Smooth muscle cell (in vitro differentiated cells): ENCODE measurements around the gene TSPAN5. TPM values are rescaled to one million over a fixed set of nuclear protein-coding genes. Genes with fewer than 3 reads are reported as not detected.

Source experiments
- DNase-seq: peaks from one replicate; lab custom pipeline; 2025; ENCODE audit not compliant: unreplicated experiment; lab: John Stamatoyannopoulos, UW
- H2AFZ ChIP-seq: fragments of 200-600 bp; sonication (generic); 2 replicates; pipeline ENCODE4 v1.6.0; 2016; ENCODE audit warnings: antibody characterized with exemption, low read depth, mild to moderate bottlenecking
- H3F3A ChIP-seq: fragments of 200-600 bp; sonication (generic); 2 replicates; pipeline ENCODE4 v1.6.0; 2017; ENCODE audit warnings: antibody characterized with exemption, low read depth
- H3K27ac ChIP-seq: fragments of 200-600 bp; sonication (generic); 2 replicates; pipeline ENCODE4 v1.5.1; 2016; ENCODE audit warnings: low read depth, mild to moderate bottlenecking
- H3K27me3 ChIP-seq: fragments of 200-600 bp; sonication (generic); 2 replicates; pipeline ENCODE4 v1.6.1; 2016; ENCODE audit warnings: low read depth, mild to moderate bottlenecking
- H3K36me3 ChIP-seq: fragments of 200-600 bp; sonication (generic); 2 replicates; pipeline ENCODE4 v1.5.1; 2016; ENCODE audit warnings: low read depth
- H3K4me1 ChIP-seq: fragments of 200-600 bp; sonication (generic); 2 replicates; pipeline ENCODE4 v1.5.1; 2016; ENCODE audit warnings: low read depth
- H3K4me2 ChIP-seq: fragments of 200-600 bp; sonication (generic); 2 replicates; pipeline ENCODE4 v1.6.0; 2016; ENCODE audit warnings: mild to moderate bottlenecking
- H3K4me3 ChIP-seq: fragments of 200-600 bp; sonication (generic); 2 replicates; pipeline ENCODE4 v1.5.1; 2016; ENCODE audit warnings: mild to moderate bottlenecking
- H3K79me2 ChIP-seq: fragments of 200-600 bp; sonication (generic); 2 replicates; pipeline ENCODE4 v1.6.0; 2016; ENCODE audit warnings: low read depth, mild to moderate bottlenecking
- H3K9ac ChIP-seq: fragments of 200-600 bp; sonication (generic); 2 replicates; pipeline ENCODE4 v1.6.0; 2016; ENCODE audit warnings: low read depth
- H3K9me3 ChIP-seq: fragments of 200-600 bp; sonication (generic); replicated peaks from 2 replicates; pipeline ENCODE4 v1.5.1; 2016; ENCODE audit warnings: low read depth
- H4K20me1 ChIP-seq: fragments of 200-600 bp; sonication (generic); 2 replicates; pipeline ENCODE4 v1.6.0; 2016; ENCODE audit warnings: low read depth
- WGBS: methylation state at CpG from one replicate; pipeline ENCODE4 v1.1.7; 2016; ENCODE audit warnings: low lambda C conversion rate; 5-methylcytosine and 5-hydroxymethylcytosine counted together
- polyA plus RNA-seq: library from polyadenylated mRNA; unstranded; fragments of >200 nt; fragmentation: Nextera tagmentation; extraction: Ambion mirVana; gene quantifications from 2 replicates; pipeline ENCODE4 v1.2.1, GENCODE V29; 2016
- total RNA-seq: library from RNA; depleted of rRNA; stranded (reverse); fragments of >200 nt; gene quantifications from 2 replicates; pipeline ENCODE4 v1.2.3, GENCODE V29; 2014
- TF ChIP-seq, protein P1 (sequence below): fragments of 200-600 bp; sonication (generic); IDR thresholded peaks from 2 replicates; pipeline ENCODE4 v1.5.1; 2017; ENCODE audit warnings: borderline replicate concordance, mild to moderate bottlenecking, antibody characterized with exemption; ENCODE audit not compliant: insufficient read depth, poor library complexity, severe bottlenecking

TSPAN5 gene
- total and polyA plus RNA-seq, 2 experiments from 2014 or later: 28.3 to 35.8 TPM

DNA sequence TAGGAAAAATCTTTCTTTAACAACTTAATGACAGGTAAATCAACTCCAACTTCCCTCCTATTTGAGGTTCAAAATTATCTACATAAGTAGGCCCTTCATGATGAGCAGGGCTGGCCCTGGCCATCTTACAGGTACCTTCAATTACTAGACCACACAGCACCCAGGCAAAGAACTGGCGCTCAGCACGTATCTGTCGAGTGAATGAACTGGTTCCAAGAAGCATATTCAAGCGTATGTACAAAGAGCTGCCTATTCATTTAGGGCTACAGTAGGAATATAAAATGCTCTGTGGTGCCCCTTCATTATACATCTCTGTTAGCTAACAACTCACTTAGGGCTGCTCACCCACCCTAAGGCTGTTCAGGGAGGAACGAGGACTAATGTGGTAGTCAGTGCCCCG, 48.0 kb downstream of the TSPAN5 start:
- Histone ChIP-seq H3K79me2 (peaks cover 87% of the 10 kb centered on the region), H3K27ac (peak overlapping the region; percentile 51), H3K4me2 (peak overlapping the region; percentile 60), H4K20me1 (no peaks in the 10 kb centered on the region), H3K4me3 (no peak overlapping the region), H3F3A (peaks cover 17% of the 10 kb centered on the region), H3K36me3 (no peaks in the 10 kb centered on the region), H3K4me1 (peaks cover 50% of the 10 kb centered on the region), H2AFZ (no peak overlapping the region), H3K9ac (no peak overlapping the region), H3K27me3 (no peaks in the 10 kb centered on the region), H3K9me3 (no peaks in the 10 kb centered on the region)
- no peak for DNase-seq
- WGBS: 93% methylated on average over 6 of the region's 6 CpGs
- TF ChIP-seq, protein P1, sequence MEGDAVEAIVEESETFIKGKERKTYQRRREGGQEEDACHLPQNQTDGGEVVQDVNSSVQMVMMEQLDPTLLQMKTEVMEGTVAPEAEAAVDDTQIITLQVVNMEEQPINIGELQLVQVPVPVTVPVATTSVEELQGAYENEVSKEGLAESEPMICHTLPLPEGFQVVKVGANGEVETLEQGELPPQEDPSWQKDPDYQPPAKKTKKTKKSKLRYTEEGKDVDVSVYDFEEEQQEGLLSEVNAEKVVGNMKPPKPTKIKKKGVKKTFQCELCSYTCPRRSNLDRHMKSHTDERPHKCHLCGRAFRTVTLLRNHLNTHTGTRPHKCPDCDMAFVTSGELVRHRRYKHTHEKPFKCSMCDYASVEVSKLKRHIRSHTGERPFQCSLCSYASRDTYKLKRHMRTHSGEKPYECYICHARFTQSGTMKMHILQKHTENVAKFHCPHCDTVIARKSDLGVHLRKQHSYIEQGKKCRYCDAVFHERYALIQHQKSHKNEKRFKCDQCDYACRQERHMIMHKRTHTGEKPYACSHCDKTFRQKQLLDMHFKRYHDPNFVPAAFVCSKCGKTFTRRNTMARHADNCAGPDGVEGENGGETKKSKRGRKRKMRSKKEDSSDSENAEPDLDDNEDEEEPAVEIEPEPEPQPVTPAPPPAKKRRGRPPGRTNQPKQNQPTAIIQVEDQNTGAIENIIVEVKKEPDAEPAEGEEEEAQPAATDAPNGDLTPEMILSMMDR: no peak

DNA sequence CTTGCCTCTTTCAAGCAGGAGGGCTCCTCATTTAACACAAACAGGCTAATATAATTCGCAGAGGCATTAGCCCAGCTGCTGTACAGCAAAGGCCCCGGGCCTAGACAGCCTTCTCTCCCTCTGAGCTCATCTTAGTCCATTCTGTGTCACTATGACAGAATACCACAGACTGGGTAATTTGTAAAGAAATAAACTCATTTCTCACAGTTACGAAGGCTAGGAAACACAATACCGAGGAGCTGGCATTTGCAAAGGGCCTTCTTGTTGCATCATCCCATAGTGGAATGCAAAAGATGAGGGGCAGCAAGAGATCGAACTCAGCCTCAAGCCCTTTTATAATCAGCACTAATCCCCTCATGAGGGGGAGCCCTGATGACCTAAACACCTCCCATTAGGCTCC, 48.5 kb downstream of the TSPAN5 start:
- Histone ChIP-seq H3K9ac (peak overlapping the region; percentile 32), H3K4me1 (peaks cover 50% of the 10 kb centered on the region), H4K20me1 (no peaks in the 10 kb centered on the region), H3K79me2 (peaks cover 87% of the 10 kb centered on the region), H3F3A (peaks cover 22% of the 10 kb centered on the region), H3K4me2 (peak overlapping the region; percentile 60), H3K27ac (peak overlapping the region; percentile 51), H3K27me3 (no peaks in the 10 kb centered on the region), H3K4me3 (no peak overlapping the region), H3K36me3 (no peaks in the 10 kb centered on the region), H2AFZ (no peak overlapping the region), H3K9me3 (no peaks in the 10 kb centered on the region)
- WGBS: 36% methylated on average over 5 of the region's 5 CpGs
- DNase-seq: no peak
- TF ChIP-seq, protein P1: no peak

DNA sequence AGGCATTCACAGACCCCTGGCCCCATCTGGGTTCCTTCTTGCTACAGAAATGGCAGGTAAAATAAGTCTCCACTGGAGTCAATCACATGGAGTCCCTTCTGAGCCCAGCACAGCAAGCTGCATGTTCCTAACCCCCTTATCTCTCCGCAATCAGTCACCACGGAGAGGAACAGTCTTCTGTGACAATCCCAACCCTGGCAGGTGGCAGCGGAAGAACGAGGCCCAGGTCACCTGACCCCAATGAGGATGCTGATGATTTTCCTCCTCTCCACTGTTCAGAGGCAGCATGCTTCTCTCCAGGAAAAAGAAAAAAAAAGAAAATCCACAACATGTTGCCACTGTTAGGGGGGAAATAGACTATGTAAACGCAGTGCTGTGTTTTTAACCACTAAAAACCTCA, 50.1 kb downstream of the TSPAN5 start:
- H3K4me2 ChIP-seq: no peak overlapping the region
- no peak overlapping the region for H3K4me3 ChIP-seq
- no peak for DNase-seq
- no peaks in the 10 kb centered on the region for H4K20me1 ChIP-seq
- no peaks in the 10 kb centered on the region for H3K36me3 ChIP-seq
- H3K79me2 ChIP-seq: peaks cover 87% of the 10 kb centered on the region
- peaks cover 51% of the 10 kb centered on the region for H3K4me1 ChIP-seq
- H3K9me3 ChIP-seq: no peaks in the 10 kb centered on the region
- 57% methylated on average over 5 of the region's 5 CpGs for WGBS
- peaks cover 18% of the 10 kb centered on the region for H3F3A ChIP-seq
- no peak overlapping the region for H3K27ac ChIP-seq
- TF ChIP-seq, protein P1: no peak
- no peak overlapping the region for H3K9ac ChIP-seq
- no peaks in the 10 kb centered on the region for H3K27me3 ChIP-seq
- H2AFZ ChIP-seq: no peak overlapping the region

DNA sequence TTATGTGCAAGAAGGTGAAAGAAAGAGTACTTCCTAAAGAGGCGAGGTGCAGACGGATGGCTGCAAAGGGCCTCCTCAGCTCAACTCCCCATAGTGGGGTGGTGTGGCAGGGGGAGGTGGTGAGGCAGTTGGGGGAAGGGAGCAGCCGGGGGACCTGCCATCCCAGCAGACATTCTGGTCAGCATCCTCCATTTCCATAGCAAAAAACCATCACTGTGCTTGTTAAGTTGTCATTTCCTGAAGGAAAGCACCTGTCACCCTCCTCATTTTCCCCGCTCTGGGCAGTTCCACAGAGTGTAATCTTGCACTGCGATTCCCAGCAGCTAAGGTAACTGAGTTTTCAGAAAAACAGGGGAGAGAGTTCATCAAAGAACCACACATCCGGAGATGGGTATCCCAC, 51.5 kb downstream of the TSPAN5 start:
- Histone ChIP-seq H3K4me2 (no peak overlapping the region), H3F3A (peaks cover 7% of the 10 kb centered on the region), H3K9ac (no peak overlapping the region), H3K4me1 (peaks cover 45% of the 10 kb centered on the region), H3K9me3 (no peaks in the 10 kb centered on the region), H3K27me3 (no peaks in the 10 kb centered on the region), H3K36me3 (no peaks in the 10 kb centered on the region), H2AFZ (no peak overlapping the region), H4K20me1 (no peaks in the 10 kb centered on the region), H3K27ac (no peak overlapping the region), H3K79me2 (peaks cover 82% of the 10 kb centered on the region), H3K4me3 (no peak overlapping the region)
- WGBS: 86% methylated on average over 6 of the region's 6 CpGs
- TF ChIP-seq, protein P1: no peak
- no peak for DNase-seq
